Fibroblast of gingiva (primary cell): Measurements from ENCODE around the gene HELZ2.

Experiments
- DNase-seq: peaks from one replicate; pipeline ENCODE4 v3.0.0-alpha.2; 2011; ENCODE audit warnings: low read depth

The HELZ2 gene

GRCh38 chr20:63598479-63599395 is 24.7 kb upstream of the HELZ2 start:
- DNase-seq, result no peak

DNA sequence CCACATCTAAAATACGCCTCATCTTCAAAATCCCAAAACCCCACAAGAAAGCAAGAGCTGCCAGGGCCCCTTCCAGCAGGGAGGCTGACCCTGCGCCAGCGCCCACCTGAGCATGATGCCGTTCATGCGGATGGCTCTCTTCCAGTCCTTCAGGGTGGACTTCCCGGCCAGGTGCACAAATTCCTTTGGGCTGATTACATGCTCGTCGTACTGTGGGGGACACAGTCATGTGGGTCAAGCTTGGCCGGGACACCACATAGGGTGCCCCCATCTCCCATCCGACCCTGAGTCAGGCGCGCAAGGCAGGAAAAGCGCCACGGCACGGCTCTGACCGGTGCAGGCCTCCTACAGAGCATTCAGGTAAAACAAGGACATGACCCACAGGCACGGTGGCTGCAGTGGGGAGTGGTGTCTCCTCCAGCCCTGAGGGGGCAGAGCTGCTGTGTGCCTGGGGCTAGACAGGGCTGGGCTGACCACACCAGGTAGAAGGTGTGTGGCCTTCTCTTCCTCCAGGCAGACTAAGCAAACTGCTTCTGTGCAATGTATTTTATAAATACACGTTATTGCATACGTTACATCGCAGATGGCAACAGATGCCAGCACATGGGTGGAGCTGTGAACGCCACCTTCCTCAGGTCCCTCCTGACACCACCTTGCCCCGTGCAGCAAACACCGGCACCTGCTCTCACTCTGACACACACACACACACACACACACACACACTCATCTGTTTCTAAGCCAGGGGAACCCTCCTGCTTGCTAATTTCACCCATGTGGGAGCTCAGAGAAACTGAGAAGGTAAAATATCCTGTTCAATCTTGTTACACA is 23.8 kb upstream of the HELZ2 start:
- no peak for DNase-seq

DNA sequence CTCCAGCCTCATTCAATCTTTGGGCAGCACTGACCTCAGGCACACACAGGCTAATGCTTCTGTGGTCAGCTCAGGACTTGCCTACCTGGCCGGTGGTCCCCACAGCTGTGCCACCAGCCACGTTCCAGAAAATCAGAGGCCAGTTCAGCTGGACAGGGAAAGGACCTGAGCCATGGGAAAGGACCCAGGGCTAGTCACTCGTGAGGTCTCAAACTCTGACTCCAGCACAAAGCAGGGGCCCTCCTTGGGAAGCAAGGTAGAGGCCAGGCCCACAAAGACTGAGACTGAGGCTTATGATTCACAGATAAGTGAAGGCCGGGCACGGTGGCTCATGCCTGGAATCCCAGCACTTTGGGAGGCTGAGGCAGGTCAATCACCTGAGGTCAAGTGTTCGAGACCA is 22.4 kb upstream of the HELZ2 start:
- no peak for DNase-seq

GRCh38 chr20:63595416-63596127 is 21.5 kb upstream of the HELZ2 start:
- DNase-seq, result no peak

DNA sequence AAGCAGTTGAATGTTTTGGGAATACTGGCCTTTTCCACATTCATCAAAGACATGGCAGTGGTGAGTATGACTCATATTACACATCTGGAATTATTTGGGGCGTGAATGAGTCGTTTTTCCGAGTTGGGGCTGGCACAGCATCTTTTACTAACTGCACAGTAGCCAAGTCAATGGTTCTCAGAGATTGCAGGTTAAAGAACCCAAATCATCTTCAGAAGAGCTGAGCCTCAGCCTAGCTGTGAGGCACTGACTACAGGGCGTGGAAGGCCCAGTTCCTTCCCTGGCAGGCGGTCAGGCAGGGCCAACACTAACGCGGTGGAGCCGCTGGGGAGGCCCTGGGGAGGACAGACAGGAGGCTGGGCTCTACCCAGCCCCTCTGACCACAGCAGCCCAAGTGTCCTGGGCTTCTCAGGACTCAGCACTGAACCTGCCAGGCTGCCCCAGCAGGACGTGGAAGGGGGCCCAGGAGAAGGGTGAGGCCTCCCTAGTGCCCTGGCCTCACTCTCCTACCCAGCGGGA is 20.1 kb upstream of the HELZ2 start:
- peak; percentile 84 for DNase-seq

GRCh38 chr20:63592661-63593060 is 18.6 kb upstream of the HELZ2 start:
- DNase-seq, result no peak

- no peak for DNase-seq
Observed at GRCh38 chr20:63591786-63592355, 17.8 kb upstream of the HELZ2 start.

- no peak for DNase-seq
Observed at GRCh38 chr20:63591147-63591533, 17.1 kb upstream of the HELZ2 start.

- no peak for DNase-seq
Observed at GRCh38 chr20:63590218-63591146, 16.4 kb upstream of the HELZ2 start.

DNA sequence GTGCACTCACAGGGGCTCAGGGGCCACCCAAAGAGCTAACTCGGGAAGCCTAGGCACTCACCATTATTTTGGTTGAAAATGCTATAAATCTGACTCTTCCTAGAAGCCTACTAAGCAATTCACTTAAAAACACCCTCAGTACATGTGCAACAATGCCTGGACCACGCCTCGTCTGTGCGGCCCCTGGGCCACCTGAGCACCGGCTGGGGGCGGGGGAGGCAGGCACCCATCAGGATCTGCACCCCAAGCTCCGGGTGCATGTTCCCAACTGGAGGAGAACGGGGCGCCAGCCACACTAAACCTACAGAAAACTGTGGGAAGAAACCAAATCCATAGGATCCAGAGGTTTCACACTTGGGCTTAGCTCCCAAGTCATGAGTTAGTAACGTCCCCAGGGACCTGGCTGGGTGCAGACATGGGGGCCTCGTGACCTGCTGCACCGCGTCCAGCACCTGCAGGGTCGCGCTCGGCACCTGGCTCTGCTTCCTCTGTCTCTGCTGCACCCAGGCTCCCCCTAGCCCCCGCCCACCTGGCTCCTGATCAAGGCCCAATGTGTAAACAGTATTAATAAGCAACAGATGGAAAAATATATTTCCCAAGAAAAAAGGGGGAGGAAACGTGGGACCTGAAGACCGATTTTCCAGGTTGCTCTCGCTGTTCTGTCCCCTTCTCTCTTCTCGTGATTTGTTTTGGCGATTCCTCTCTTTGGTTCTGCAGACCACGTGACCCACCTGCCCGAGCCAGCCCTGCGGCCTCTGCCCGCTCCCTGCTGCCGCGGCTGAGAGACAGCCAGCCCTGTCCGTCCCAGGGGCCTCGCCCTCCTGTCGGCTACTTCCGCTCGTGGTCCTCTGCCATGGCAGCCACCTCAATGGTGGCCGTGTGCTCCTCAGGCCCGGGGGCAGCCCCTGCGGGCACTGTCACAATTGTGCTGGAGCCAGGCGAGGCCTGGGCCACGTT is 15.5 kb upstream of the HELZ2 start:
- no peak for DNase-seq

DNA sequence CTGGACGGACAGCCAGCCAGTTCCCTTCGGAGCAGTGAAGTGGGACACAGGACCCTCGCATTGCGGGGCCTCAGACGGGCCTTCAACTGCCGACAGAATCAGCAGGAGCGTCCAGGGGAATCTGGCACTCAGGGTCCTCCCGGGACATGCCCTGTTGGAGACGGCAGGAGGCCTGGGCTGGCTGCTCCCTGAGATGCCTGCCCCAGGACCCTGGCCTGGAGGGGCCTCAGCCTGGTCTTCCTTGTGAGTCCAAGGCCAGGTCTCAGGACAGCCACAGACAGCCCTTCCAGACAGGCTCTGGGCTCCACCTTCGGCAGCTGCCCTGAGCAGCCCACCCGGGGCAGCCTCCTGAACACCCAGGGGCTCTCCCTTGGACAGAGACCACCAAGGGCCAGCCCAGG is 14.6 kb upstream of the HELZ2 start:
- DNase-seq, result no peak

- DNase-seq, result no peak
Observed at GRCh38 chr20:63587776-63588591, 13.9 kb upstream of the HELZ2 start.

- DNase-seq, result no peak
Observed at GRCh38 chr20:63587256-63587655, 13.2 kb upstream of the HELZ2 start.

- no peak for DNase-seq
Observed at GRCh38 chr20:63586797-63587196, 12.8 kb upstream of the HELZ2 start.

- DNase-seq, result no peak
Observed at GRCh38 chr20:63585616-63586565, 11.9 kb upstream of the HELZ2 start.

- no peak for DNase-seq
Observed at GRCh38 chr20:63582382-63583063, 8.5 kb upstream of the HELZ2 start.
